HL-60/S4 (cell line): Measurements from ENCODE around the gene ASPHD1.
"Not testable (repeated sequence)": the region's sequence is repeated elsewhere in the genome, so short reads cannot be mapped to it uniquely, and the experiment has no call there.

Source experiments
- in situ Hi-C: fragments of 300-500 bp; cut with MboI; formaldehyde crosslinking; loops from 2 replicates; pipeline ENCODE4 v1.14.3; 2022; ENCODE audit warnings: low sequenced_read_pairs

Gene ASPHD1

DNA sequence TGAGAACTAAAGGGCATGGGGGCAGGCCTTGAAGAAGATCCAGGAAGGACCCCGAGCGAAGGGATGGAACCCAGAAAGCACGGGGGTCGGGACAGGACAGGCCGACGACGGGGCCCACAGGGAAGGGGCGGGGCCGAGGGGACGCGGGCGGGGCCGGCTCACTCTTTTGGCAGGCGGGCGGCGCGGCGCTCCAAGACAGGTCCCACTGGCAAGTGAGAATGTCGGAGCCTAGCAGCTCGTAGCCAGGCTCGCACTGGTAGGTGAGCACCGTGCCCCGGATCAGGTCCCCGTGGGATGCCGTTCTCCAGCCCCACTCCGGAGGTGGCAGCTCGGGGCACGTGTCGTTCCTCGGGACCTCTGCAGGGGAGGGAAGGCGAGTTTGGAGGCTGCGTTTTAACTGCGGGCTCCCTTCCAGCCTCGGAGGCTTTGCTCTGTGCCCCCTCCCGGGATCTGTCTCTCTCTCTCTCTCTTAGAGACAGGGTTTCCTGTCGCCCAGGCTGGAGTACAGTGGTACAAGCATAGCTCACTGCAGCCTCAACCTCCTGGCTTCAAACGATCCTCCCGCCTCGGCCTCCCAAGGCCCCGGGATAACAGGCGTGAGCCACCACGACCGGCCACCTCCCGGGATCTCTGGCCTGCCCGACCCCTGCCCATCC, 23.6 kb upstream of the ASPHD1 start:
- in situ Hi-C loops = no loop called here

DNA sequence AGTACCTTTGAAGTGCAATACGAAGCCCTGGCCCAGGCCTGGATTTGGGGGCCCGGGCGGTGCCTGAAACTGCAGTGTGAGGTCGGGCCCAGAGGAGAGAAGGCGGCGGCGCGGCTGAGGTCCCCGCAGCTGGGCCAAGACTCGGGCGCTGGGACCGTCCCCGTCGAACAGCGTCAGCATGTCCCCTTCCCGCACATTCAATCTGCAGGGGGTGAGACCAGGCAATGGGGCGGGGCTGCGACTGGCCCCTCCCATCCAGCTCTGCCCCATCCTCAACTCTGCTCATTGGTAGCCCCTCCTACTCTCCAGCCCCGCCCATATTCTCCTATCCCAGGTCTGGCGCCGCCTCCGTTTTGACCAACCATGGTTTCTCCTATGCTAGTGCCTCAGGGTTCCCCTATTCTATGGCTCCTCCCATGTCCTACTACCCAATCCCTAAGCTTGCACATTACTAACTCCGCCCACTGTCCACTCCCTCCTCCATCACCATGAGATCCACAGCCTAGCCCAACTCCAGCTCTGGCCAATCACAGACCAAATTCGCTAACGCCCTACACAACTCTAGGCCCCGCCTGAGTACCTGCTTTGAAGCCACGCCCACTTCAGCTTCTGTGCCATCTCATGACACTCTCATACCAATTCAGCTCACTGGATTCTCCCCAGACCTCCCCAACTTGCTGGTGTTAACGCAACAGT, 22.9 kb upstream of the ASPHD1 start:
- in situ Hi-C loops = no loop called here

DNA sequence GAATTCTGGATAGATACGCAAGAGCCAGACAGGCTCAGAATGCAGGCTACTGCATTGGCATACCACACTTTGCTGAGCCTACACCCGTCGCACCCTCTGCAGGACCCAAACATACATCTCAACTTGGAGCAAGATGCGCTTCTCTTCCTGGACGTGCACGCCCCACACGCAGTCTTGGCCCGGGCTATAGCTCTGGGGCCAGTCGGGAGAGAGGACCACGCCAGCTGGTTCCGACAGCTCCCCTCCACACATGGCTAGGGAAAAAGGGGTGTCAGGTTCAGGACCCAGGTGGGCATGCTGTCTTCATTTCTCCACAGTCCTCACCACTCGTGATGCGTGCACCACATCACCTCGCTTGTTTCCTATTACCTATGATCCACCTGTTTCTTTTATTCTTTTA, 22.1 kb upstream of the ASPHD1 start:
- in situ Hi-C loops = no loop called here

DNA sequence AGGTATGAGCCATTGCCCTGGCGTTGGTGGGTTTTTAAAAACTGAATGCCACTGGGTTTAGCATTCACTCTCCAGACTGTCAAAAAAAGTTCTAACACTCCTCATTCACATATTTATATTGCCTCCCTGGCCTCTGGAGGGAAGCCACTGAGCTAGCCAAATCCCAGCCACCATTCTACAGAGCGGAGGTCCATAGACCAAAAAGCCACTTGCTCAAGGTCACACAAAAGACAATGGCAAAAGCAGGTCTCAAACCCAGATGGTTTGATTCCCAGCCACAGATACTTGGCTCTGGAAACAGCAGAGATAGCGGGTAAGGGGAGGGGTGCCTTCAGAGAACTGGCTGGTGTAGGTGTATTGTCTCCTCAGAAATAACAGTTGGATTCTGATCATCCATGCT, 19.2 kb upstream of the ASPHD1 start:
- in situ Hi-C loops = no loop called here

DNA sequence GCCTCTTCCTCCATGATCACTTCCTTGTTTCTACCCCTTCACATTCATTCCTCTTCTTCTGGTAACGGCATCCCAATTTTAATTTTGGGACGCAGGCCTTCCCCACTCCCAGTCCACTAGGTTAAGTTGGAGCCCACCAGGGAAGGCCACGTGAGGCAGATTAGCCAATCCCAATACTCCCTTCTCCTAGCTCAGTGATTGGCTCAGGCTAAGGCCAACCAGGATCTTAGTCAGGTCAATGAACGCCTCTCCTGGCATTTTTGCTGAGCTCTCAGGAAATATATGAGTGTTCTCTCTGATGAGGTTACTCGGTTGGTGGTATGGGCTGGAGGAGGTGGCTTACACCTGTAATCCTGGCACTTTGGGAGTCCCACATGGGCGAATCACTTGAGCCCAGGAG, 16.3 kb upstream of the ASPHD1 start:
- in situ Hi-C loops = no loop called here

DNA sequence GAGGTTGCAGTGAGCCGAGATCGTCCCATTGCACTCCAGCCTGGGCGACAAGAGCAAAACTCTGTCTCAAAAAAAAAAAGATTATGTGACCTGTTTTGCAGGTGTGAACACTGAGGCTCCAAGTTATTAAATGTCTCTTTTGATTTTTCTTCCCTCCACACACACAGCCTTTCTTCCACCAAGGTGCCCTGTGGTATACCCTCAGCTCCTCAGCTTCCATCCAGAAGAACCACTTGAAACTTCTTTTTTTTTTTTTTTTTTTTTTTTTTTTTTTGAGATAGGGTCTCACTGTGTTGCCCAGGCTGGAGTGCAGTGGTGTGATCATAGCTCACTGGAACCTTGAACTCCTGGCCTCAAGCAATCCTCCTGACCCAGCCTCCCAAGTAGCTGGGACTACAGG, 10.9 kb upstream of the ASPHD1 start:
- in situ Hi-C loops = not testable (repeated sequence)

DNA sequence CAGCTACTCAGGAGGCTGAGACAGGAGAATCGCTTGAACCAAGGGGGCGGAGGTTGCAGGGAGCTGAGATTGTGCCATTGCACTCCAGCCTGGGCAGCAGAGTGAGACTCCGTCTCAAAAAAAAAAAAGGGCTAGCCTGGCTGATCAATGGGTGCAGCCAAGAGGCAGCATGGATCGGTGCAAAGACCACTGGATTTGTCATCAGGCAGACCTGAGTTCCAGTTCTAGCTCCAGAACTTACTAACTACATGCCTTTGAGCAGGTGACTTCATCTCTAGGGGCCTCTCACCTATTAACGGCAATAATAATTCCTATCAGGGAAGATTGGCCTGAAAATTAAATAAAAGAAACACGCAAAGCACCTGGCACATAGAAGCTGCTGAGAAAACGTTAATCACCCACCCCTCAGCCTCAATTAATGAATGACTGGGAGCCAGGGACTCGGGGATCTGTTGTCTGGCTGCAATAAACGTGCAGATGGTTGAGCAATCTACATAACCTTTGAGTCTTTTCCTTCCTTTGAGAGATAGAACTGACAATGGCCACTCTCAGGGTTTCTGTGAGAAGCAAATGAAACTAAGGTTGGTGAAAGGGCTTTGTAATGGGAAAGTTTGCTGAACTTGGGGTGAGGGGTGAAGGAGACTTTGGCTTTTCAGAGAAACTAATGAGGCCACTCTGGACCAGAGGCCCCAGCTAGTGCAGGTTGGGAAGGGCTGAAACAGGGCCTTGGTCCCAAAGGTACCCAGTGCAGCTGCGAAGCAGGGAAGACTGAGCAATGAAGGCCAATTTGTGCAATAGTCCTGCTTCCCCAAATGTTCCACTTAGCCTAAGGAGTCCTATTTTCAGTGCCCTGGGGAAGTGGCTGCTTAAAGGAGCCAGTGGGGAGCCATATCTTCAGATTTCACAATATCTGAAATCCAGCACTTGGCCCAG, 8.5 kb upstream of the ASPHD1 start:
- in situ Hi-C loops = no loop called here

DNA sequence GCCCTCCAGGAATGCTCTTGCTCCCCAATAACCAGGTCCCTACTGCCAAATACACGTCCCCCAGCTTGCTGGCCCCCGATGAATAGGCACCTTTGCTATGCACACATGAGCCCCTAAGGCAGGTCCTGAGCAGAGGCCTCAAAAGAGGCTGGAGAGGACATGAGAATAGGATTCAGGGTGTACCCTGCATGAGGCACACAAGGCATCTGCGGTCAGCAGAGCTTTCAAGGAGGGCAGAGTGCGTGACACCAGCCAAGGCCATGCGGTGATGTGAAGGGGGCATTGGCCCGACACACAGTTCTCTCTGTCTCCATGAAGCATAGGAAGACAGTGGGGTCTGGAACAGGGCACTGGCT, 7.9 kb upstream of the ASPHD1 start:
- in situ Hi-C loops = no loop called here

DNA sequence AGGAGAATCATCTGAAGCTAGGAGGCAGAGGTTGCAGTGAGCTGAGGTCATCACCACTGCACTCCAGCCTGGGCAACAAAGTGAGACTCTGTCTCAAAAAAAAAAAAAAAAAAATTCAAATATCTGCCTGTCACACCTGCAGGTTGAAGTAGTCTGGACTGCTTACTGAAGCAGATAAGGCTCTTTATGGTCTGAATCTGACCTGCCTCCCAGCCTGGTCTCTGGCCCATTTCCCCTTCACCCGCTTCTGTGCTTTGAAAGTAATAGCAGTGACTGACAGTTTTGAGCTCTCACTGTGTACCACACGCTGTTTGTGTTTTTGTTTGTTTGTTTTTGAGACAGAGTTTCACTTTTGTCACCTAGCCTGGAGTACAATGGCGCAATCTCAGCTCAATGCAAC, 6.7 kb upstream of the ASPHD1 start:
- in situ Hi-C loops = no loop called here

DNA sequence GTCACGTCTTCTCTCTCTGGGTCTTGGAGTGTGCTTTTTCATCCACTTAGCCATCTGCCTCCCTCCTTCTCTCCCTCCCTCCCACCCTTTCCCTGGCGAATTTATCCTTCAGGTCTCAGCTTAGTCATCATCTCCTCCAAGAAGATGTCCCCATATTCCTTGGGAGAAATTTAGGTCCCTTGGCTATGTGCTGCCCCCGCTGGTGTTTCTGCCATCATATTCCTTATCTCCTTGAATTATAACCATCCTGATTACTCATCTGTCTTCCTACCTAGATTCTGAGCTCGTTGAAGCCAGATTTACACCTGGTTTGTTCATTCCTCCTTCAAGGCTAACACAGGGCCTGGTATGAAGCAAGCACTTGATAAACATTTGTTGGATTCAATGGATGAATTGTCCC, 5.9 kb upstream of the ASPHD1 start:
- in situ Hi-C loops = no loop called here

DNA sequence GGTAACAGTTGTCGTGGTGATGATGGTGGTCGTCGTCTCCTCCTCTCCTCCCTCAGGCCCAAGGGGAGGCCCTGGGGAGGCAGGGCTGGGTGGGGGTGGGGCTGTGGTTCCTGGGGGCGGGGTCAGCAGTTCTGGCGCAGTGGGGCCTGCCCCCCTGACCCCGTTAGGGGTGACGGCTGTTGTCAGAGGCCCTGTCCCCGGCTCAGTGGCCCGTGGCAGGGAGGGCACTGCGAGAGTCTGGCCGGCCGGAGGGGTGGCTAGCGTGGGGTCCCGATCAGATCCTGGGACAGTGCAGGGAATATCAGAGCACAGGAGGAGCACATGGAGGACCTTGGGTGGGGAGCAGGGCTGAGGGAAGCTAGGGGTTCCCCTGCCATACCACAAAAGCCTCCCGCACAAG, 3.4 kb upstream of the ASPHD1 start:
- in situ Hi-C loops = no loop called here

DNA sequence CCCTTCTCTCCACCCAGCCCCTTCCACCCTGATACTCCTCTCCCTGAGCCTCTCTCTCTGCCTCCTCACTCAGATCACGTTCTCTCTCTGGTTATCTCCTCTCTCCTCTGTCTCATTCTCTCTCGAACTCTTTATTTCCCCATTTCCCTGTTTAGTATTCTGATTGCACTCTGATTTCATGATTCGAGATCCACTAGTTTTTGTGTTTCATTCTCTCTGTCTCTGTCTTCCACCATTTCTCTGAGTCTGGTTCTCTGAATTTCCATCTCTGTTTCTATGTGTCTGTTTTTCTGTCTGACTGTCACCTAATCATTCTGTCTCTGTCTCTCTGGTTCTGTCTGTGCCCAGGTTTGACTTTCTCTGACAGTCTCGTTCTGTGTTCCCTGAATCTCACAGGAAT, 3.0 kb upstream of the ASPHD1 start:
- in situ Hi-C loops = no loop called here

DNA sequence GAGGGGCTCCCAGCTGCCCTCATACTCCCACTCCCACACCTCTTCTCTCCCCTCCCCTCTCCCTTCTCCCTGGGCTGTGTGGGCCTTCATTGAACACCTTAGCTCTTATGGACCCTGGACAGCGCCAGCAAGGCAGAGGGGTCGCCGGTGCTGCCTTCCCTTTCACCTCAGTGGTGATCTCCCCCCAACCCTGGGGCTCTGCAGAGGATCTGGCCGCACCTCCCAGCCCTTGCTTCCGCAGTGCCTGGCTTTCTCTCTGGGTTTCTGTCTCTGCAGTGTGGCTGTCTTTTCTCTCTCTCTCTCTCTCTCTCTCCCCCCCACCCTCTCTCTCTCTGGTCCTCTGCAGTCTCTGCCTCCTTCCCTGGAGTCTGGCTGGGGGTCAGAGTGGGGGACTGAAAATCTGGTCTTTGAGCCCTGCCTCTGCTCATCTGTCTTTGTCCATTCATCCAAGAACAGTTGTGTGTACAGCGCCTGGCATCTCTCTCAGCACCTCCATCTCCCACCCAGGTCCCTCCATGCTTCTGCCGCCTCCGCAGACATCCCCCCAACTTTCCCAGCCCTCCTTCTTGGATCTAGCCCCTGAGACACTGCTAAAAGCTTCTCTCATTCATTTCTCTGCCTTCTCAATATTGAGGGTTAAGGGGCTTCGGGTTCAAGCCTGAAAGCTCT, 2.0 kb upstream of the ASPHD1 start:
- in situ Hi-C loops = no loop called here

DNA sequence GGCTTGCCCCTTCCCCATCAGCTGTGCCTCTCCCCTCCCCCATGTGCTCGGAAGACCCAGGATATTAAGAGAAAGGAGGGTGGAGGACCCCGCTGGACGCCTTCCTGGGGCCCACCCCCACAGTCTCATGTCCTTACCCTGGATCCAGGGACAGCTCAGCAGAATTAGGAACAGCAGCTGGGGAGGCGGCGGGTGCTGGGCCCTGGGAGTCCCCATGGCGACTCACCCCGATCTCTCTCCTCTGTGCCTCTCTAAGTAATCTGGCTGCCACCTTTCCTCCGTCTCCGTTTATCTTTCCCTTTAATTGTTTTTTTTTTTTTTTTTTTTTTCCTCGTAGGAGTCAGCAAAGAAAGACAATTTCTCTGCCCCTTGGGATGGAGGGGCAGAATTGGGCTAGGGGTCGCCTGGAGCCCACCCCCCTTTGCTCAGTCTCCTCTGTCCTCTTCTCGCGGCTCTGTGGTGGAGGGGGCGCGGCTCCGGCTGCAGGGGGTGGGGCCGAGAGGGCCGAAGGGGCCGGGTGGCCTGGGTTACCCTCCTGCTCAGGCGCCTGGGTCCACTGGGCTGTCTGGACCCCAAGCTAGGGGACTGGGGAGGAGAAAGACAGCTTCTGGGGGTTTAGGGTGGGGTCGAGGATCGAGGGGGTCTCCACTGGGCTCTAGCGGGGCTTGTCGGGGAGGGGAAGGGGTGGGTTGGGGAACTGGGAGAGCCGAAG, 1.3 kb upstream of the ASPHD1 start:
- in situ Hi-C loops = no loop called here

DNA sequence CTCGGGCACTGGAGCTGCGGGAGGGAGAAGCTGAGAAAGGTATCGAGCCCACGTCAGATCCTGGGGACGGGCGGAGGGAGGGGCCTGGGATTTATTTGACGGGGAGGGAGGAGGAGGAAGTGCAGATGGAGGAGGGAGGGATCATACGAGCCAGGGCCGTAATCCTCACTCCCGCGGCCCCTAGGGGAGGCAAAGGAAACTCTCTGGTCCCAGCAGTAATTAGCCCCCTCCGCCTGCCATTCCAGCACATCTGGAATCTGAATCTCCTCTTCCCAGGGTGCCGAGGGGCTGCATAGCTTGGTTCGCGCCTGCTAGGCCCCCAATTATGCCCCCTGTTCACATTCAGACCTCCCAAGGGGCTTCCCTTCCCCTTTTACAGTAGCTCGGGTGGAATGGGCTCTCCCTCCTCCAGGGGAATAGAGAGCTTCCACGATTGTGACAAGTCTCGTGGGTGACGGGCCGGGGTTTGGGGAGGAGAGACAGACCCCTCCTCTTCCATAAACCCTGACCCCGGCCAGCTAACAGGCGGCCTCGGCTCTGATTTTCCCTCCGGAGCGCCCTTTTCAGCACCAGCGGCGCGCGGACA, 679 bp upstream of the ASPHD1 start, which contains the start of gene SEZ6L2:
SEZ6L2 (minus strand) TSS at position 35 of the 586 bp plus-strand sequence. CDS start 531 bp downstream, outside the sequence.
- in situ Hi-C loops = no loop called here

DNA sequence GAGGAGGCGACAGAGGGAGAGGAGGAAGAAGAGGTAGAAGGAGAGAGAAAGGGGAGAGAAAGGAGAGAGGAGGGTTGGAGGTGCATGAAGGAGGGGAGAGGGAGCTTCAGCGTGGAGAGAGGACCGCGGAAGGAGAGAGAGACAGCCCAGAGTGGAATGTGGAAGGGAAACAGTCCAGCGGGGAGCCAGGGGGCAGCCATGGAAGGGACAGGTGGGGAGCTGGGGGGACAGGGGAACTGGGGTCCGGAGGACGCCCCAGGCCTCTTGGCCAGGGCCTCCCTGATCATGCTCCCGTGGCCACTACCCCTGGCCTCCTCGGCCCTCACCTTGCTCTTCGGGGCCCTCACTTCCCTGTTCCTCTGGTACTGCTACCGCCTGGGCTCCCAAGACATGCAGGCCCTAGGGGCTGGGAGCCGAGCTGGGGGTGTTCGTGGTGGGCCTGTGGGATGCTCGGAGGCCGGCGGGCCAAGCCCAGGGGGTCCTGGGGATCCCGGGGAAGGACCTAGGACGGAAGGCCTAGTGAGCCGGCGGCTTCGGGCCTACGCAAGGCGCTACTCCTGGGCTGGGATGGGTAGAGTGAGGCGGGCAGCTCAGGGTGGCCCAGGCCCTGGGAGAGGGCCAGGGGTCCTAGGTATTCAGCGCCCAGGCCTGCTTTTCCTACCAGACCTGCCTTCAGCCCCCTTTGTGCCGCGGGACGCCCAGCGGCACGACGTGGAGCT, 759 bp downstream of the ASPHD1 start:
- in situ Hi-C loops = no loop called here

DNA sequence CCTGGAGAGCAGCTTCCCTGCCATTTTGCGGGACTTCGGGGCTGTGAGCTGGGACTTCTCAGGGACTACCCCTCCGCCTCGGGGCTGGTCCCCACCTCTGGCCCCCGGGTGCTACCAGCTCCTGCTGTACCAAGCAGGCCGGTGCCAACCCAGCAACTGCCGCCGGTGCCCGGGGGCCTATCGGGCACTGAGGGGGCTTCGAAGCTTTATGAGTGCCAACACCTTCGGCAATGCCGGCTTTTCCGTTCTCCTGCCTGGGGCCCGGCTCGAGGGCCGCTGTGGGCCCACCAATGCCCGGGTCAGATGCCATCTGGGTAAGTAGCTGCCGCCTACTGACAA, 1.3 kb downstream of the ASPHD1 start:
- in situ Hi-C loops = no loop called here

DNA sequence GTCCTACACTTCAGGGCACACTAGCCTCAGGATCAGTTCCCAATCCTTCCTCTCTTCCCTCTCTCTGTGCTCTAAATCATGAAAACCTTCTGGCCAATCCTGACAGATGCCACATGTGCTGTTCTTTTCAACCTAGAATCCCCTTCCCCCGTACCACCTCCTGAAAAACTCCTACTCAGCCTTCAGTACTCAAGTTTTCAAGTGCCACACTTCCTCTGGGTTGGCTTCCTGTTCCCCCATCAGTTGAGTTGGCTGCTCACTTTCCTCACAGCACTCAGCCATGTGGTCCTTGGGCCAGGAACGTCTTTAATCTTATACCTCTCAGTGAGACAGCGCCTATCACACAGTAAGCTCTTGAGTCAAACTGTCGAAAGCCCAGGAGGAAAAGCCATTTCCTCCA, 3.3 kb downstream of the ASPHD1 start:
- in situ Hi-C loops = no loop called here

DNA sequence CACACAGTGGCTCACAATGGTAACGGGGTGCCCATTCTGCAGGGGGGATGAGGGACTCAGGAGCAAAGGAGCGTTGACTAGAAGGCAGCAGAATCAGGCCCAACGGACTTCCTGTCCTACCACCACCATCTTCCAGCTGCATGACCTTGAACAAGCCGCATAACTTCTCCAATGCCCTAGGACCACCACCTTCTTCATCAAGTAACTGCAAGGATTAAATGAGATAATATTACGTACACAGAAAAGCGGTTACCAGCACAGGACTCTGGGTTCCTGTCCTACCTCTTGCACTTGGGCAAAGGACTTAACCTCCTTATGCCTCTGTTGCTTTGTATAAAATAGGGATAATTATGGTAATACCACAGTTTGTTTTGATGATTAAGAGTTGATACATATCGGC, 4.7 kb downstream of the ASPHD1 start:
- in situ Hi-C loops = no loop called here

DNA sequence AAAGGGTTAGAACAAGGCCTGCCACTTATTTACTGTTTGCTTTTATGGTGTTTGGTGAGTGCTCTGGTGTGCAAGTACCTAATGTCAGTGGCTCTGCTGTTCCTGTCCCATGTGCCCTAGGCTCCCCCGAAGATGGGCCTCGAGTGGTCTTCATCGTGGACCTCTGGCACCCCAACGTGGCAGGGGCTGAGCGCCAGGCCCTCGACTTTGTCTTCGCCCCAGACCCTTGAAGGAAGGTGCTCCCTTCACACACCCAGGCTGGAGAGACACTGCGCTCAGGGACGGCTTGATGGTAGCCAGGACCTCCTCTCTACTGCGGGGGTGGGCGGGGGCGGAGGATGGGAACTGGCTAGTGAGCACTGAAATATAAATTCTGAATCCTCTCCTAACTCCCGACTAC, 5.4 kb downstream of the ASPHD1 start:
- in situ Hi-C loops = no loop called here
